MCF 10A (cell line): ENCODE data around the gene NIT1. TPM values are rescaled to one million over a fixed set of nuclear protein-coding genes. Genes with fewer than 3 reads are reported as not detected.

Source experiments
- BruUV-seq: library from RNA; stranded (reverse); fragments of 400-500 nt; replicated peaks from 2 replicates; lab custom pipeline; 2021; lab: Mats Ljungman, UMichigan
- CTCF ChIA-PET: fragments of 300-600 bp; sonication (Branson Sonifier 250); formaldehyde crosslinking; extraction: SDS; loops from one replicate; lab custom pipeline; 2021; ENCODE audit warnings: antibody characterized with exemption, inconsistent platforms; lab: Yijun Ruan, JAX
- POLR2A ChIA-PET: fragments of 300-600, 350-650 bp; sonication (Branson Sonifier 250); formaldehyde crosslinking; extraction: SDS; loops from one replicate; lab custom pipeline; 2020; ENCODE audit warnings: antibody characterized with exemption, inconsistent platforms; lab: Yijun Ruan, JAX
- DNase-seq: peaks from one replicate; pipeline ENCODE4 v3.0.0-alpha.2; 2018; ENCODE audit not compliant: unreplicated experiment
- H3K27ac Mint-ChIP-seq: one replicate; pipeline ENCODE4 v1.8.0; 2022; ENCODE audit warnings: mild to moderate bottlenecking, low read depth, mixed read lengths; ENCODE audit not compliant: unreplicated experiment
- H3K27me3 Mint-ChIP-seq: one replicate; pipeline ENCODE4 v1.8.0; 2022; ENCODE audit warnings: mixed read lengths; ENCODE audit not compliant: insufficient read depth, unreplicated experiment
- H3K36me3 Mint-ChIP-seq: one replicate; pipeline ENCODE4 v1.8.0; 2022; ENCODE audit warnings: mild to moderate bottlenecking, moderate library complexity, mixed read lengths; ENCODE audit not compliant: insufficient read depth, unreplicated experiment
- H3K4me1 Mint-ChIP-seq: one replicate; pipeline ENCODE4 v1.8.0; 2022; ENCODE audit warnings: mixed read lengths; ENCODE audit not compliant: insufficient read depth, unreplicated experiment
- H3K4me3 Mint-ChIP-seq: one replicate; pipeline ENCODE4 v1.8.0; 2022; ENCODE audit warnings: mild to moderate bottlenecking, moderate library complexity, mixed read lengths; ENCODE audit not compliant: unreplicated experiment
- H3K9me3 Mint-ChIP-seq: one replicate; pipeline ENCODE4 v1.8.0; 2022; ENCODE audit warnings: mixed read lengths; ENCODE audit not compliant: unreplicated experiment
- CTCF ChIP-seq: fragments of 200-600 bp; IDR thresholded peaks from one replicate; pipeline ENCODE4 v1.8.0; 2022; ENCODE audit warnings: antibody characterized with exemption, mild to moderate bottlenecking; ENCODE audit not compliant: unreplicated experiment
- intact Hi-C: fragments of 100-400 bp; cut with micrococcal nuclease; formaldehyde crosslinking; loops from 2 replicates; pipeline ENCODE4 v1.14.1; 2022
- total RNA-seq: library from RNA; stranded (reverse); gene quantifications from 2 replicates; pipeline ENCODE4 v1.2.3, GENCODE V29; 2022

Gene NIT1
- total RNA-seq, 1 experiment from 2014 or later: 73.4 TPM

GRCh38 chr1:161099090-161099802, 18.7 kb upstream of the NIT1 start:
- H3K27me3 Mint-ChIP-seq: no peaks in the 10 kb centered on the region
- POLR2A ChIA-PET: interaction anchor here (0.6 to 6.7 kb wide), 14 partner anchors 13 to 837 kb away, joined by 3 to 91 read pairs (median 4); partner anchors contain the start of genes DCAF8, NIT1, PFDN2 and TSTD1
- no peaks in the 10 kb centered on the region for H3K9me3 Mint-ChIP-seq
- intact Hi-C loops: loop anchor here (5.0 kb wide), 1 partner anchor 262 kb away; no protein-coding TSS in a partner anchor
- H3K27ac Mint-ChIP-seq: peak overlapping the region; percentile 52
- CTCF ChIA-PET: interaction anchor here (0.6 to 10.3 kb wide), 26 partner anchors 8 to 487 kb away, joined by 3 to 331 read pairs (median 9); partner anchors contain the start of genes ARHGAP30, DEDD, F11R and NECTIN4
- H3K4me1 Mint-ChIP-seq: peaks cover 37% of the 10 kb centered on the region
- H3K36me3 Mint-ChIP-seq: peaks cover 63% of the 10 kb centered on the region
- TF ChIP-seq CTCF: no peak
- BruUV-seq: no TSS peak
- no peak for DNase-seq
- no peak overlapping the region for H3K4me3 Mint-ChIP-seq

GRCh38 chr1:161100556-161100955, 17.3 kb upstream of the NIT1 start:
- Mint-ChIP-seq H3K4me3 (no peak overlapping the region), H3K27me3 (no peaks in the 10 kb centered on the region), H3K36me3 (peaks cover 66% of the 10 kb centered on the region), H3K9me3 (no peaks in the 10 kb centered on the region), H3K27ac (no peak overlapping the region), H3K4me1 (peaks cover 36% of the 10 kb centered on the region)
- TF ChIP-seq CTCF: no peak
- BruUV-seq: TSS peak; percentile 18
- ChIA-PET POLR2A (interaction anchor here (1.1 to 6.7 kb wide), 9 partner anchors 12 to 258 kb away, joined by 3 to 91 read pairs (median 10); partner anchors contain the start of genes F11R, TSTD1 and USF1), CTCF (interaction anchor here (0.6 to 10.3 kb wide), 17 partner anchors 19 to 282 kb away, joined by 3 to 331 read pairs (median 5); partner anchors contain the start of genes ARHGAP30 and TSTD1)
- intact Hi-C loops: no loop called here
- DNase-seq: no peak

GRCh38 chr1:161106431-161106830, 11.5 kb upstream of the NIT1 start:
- ChIA-PET CTCF (interaction anchor here (0.6 to 6.4 kb wide), 6 partner anchors 9 to 184 kb away, joined by 3 to 46 read pairs (median 4); partner anchors contain the start of gene KLHDC9), POLR2A (interaction anchor here (0.8 to 3.7 kb wide), 4 partner anchors 9 to 86 kb away, joined by 3 to 36 read pairs (median 10); partner anchors contain the start of genes F11R, NIT1 and PFDN2)
- BruUV-seq: no TSS peak

More at GRCh38 chr1:161106431-161106830, 11.5 kb upstream of the NIT1 start:
- peak overlapping the region; percentile 9 for H3K27ac Mint-ChIP-seq
- peaks cover 61% of the 10 kb centered on the region for H3K36me3 Mint-ChIP-seq
- no peak overlapping the region for H3K4me3 Mint-ChIP-seq
- intact Hi-C loops: no loop called here
- H3K9me3 Mint-ChIP-seq: no peaks in the 10 kb centered on the region
- H3K4me1 Mint-ChIP-seq: peaks cover 20% of the 10 kb centered on the region
- no peak for TF ChIP-seq CTCF
- no peaks in the 10 kb centered on the region for H3K27me3 Mint-ChIP-seq
- no peak for DNase-seq
